ENCODE results near the gene NR0B2.
"Not testable (repeated sequence)": the region's sequence is repeated elsewhere in the genome, so short reads cannot be mapped to it uniquely, and the experiment has no call there.

The NR0B2 gene

GRCh38 chr1:26913754-26914619 lies at the start of gene NR0B2:
Gene NR0B2 (minus strand): TSS chr1:26913975. CDS start chr1:26913940, 35 bp downstream.
- DNase-seq = no peak

- no peak for DNase-seq
These were observed 48.1 kb upstream of the NR0B2 start for GRCh38 chr1:26961826-26962225.

GRCh38 chr1:26960625-26960966 lies 46.8 kb upstream of the NR0B2 start:
- no peak for DNase-seq

- DNase-seq = peak; percentile 34
These were observed 46.2 kb upstream of the NR0B2 start, which contains the start of gene KDF1 for GRCh38 chr1:26959722-26960624. Gene KDF1 (minus strand): TSS chr1:26960468. CDS start chr1:26952380, 8,088 bp downstream.

GRCh38 chr1:26959270-26959669 lies 45.5 kb upstream of the NR0B2 start:
- DNase-seq = no peak

- DNase-seq = no peak
These were observed 43.5 kb upstream of the NR0B2 start for GRCh38 chr1:26957306-26957705.

- DNase-seq = no peak
These were observed 42.5 kb upstream of the NR0B2 start for GRCh38 chr1:26956321-26956720.

GRCh38 chr1:26953374-26953773 lies 39.6 kb upstream of the NR0B2 start:
- DNase-seq = no peak

GRCh38 chr1:26951821-26952497 lies 38.2 kb upstream of the NR0B2 start:
- no peak for DNase-seq

- DNase-seq = no peak
These were observed 37.4 kb upstream of the NR0B2 start for GRCh38 chr1:26951216-26951615.

GRCh38 chr1:26950602-26951001 lies 36.8 kb upstream of the NR0B2 start:
- no peak for DNase-seq

- DNase-seq = no peak
These were observed 36.1 kb upstream of the NR0B2 start for GRCh38 chr1:26949926-26950319.

GRCh38 chr1:26949266-26949925 lies 35.6 kb upstream of the NR0B2 start:
- DNase-seq = no peak

GRCh38 chr1:26948725-26949057 lies 34.9 kb upstream of the NR0B2 start:
- not testable (repeated sequence) for DNase-seq

- DNase-seq = no peak
These were observed 32.5 kb upstream of the NR0B2 start for GRCh38 chr1:26946270-26946669.

GRCh38 chr1:26945728-26946127 lies 32.0 kb upstream of the NR0B2 start:
- no peak for DNase-seq

- DNase-seq = no peak
These were observed 31.4 kb upstream of the NR0B2 start for GRCh38 chr1:26945138-26945537.

GRCh38 chr1:26942656-26943055 lies 28.9 kb upstream of the NR0B2 start:
- DNase-seq = no peak

GRCh38 chr1:26941311-26941710 lies 27.5 kb upstream of the NR0B2 start:
- no peak for DNase-seq

GRCh38 chr1:26938659-26939025 lies 24.9 kb upstream of the NR0B2 start:
- DNase-seq = no peak

- DNase-seq = no peak
These were observed 24.4 kb upstream of the NR0B2 start for GRCh38 chr1:26938004-26938658.

GRCh38 chr1:26936823-26937222 lies 23.0 kb upstream of the NR0B2 start:
- DNase-seq = no peak
